HG03039 (cell line): ENCODE measurements around the gene NBPF10.
"Not testable (repeated sequence)": the region's sequence is repeated elsewhere in the genome, so short reads cannot be mapped to it uniquely, and the experiment has no call there.

Experiments used
- ATAC-seq: cut with Tn5 transposase; IDR thresholded peaks from one replicate; pipeline ENCODE4 v1.9.1; 2021; ENCODE audit warnings: mild to moderate bottlenecking, moderate library complexity; ENCODE audit not compliant: unreplicated experiment

The NBPF10 gene

GRCh38 chr1:146144465-146144864, at the start of gene NBPF10:
NBPF10 (minus strand) TSS chr1:146144804; CDS start chr1:146144769, 35 bp downstream.
- ATAC-seq, result not testable (repeated sequence)

- not testable (repeated sequence) for ATAC-seq
Observed at GRCh38 chr1:146174531-146174930, 29.9 kb upstream of the NBPF10 start.

- not testable (repeated sequence) for ATAC-seq
Observed at GRCh38 chr1:146167740-146168139, 23.1 kb upstream of the NBPF10 start.

GRCh38 chr1:146167273-146167672, 22.7 kb upstream of the NBPF10 start:
- not testable (repeated sequence) for ATAC-seq
